ENCODE measurements around the gene INPP4B. TPM values are rescaled to one million over a fixed set of nuclear protein-coding genes. Genes with fewer than 3 reads are reported as not detected.

Gene INPP4B
- total and polyA plus RNA-seq, 7 donors: 4.2 to 27.3 (median 17.2) TPM

GRCh38 chr4:142016031-142016430, 830.1 kb downstream of the INPP4B start:
- H3K27ac ChIP-seq: no peak overlapping the region
- H3K36me3 ChIP-seq: no peaks in the 10 kb centered on the region
- H3K27me3 ChIP-seq: no peaks in the 10 kb centered on the region
- intact Hi-C loops (cut with DNase I): no loop called here
- TF ChIP-seq CTCF (IDR thresholded peaks at IDR 0.05) (no peak), POLR2A (IDR thresholded peaks at IDR 0.05) (no peak), EP300 (IDR thresholded peaks at IDR 0.05) (no peak), POLR2AphosphoS5 (IDR thresholded peaks at IDR 0.05) (no peak)
- no peaks in the 10 kb centered on the region for H3K9me3 ChIP-seq
- DNase-seq: no peak
- H3K4me1 ChIP-seq: no peaks in the 10 kb centered on the region
- no peak overlapping the region for H3K4me3 ChIP-seq

GRCh38 chr4:142009751-142010150, 836.4 kb downstream of the INPP4B start:
- WGBS, 2 donors: 85 to 88% methylated on average over 2 of the region's 2 CpGs
- no peaks in the 10 kb centered on the region for H3K27me3 ChIP-seq

GRCh38 chr4:142005519-142005918, 840.6 kb downstream of the INPP4B start:
- TF ChIP-seq POLR2AphosphoS5 (IDR thresholded peaks at IDR 0.05) (no peak), POLR2A (IDR thresholded peaks at IDR 0.05) (no peak), CTCF (IDR thresholded peaks at IDR 0.05) (no peak), EP300 (IDR thresholded peaks at IDR 0.05) (no peak)
- H3K4me3 ChIP-seq: no peak overlapping the region
- WGBS, 2 donors: 84 to 89% methylated on average over 1 of the region's 1 CpG
- H3K4me1 ChIP-seq: no peaks in the 10 kb centered on the region
- DNase-seq: no peak
- peaks cover 0 to 1% (median 0%) of the 10 kb centered on the region in 4 donors for H3K9me3 ChIP-seq
- H3K36me3 ChIP-seq: no peaks in the 10 kb centered on the region
- H3K27ac ChIP-seq: no peak overlapping the region
- no peaks in the 10 kb centered on the region for H3K27me3 ChIP-seq
- intact Hi-C loops (cut with DNase I): no loop called here

More at GRCh38 chr4:142009751-142010150, 836.4 kb downstream of the INPP4B start:
- Histone ChIP-seq H3K4me3 (no peak overlapping the region), H3K9me3 (peaks cover 0 to 1% (median 0%) of the 10 kb centered on the region in 4 donors), H3K36me3 (no peaks in the 10 kb centered on the region), H3K4me1 (no peaks in the 10 kb centered on the region), H3K27ac (no peak overlapping the region)
- no peak for DNase-seq
- no peak for TF ChIP-seq EP300 (IDR thresholded peaks at IDR 0.05)
- no peak for TF ChIP-seq CTCF (IDR thresholded peaks at IDR 0.05)
- TF ChIP-seq POLR2A (IDR thresholded peaks at IDR 0.05): no peak
- no peak for TF ChIP-seq POLR2AphosphoS5 (IDR thresholded peaks at IDR 0.05)
- intact Hi-C loops (cut with DNase I): no loop called here

GRCh38 chr4:141999446-142000143, 846.5 kb downstream of the INPP4B start:
- Histone ChIP-seq H3K4me3 (no peak overlapping the region), H3K36me3 (no peaks in the 10 kb centered on the region), H3K27ac (no peak overlapping the region), H3K4me1 (no peaks in the 10 kb centered on the region), H3K27me3 (no peaks in the 10 kb centered on the region), H3K9me3 (no peaks in the 10 kb centered on the region)
- no peak for DNase-seq
- TF ChIP-seq POLR2AphosphoS5 (IDR thresholded peaks at IDR 0.05) (no peak), EP300 (IDR thresholded peaks at IDR 0.05) (no peak), POLR2A (IDR thresholded peaks at IDR 0.05) (no peak), CTCF (IDR thresholded peaks at IDR 0.05) (no peak)
- intact Hi-C loops (cut with DNase I): no loop called here
- WGBS, 2 donors: 37 to 75% methylated on average over 5 of the region's 5 CpGs

GRCh38 chr4:141995056-141995455, 851.0 kb downstream of the INPP4B start:
- H3K9me3 ChIP-seq: no peaks in the 10 kb centered on the region
- H3K27me3 ChIP-seq: no peaks in the 10 kb centered on the region
- no peaks in the 10 kb centered on the region for H3K4me1 ChIP-seq
- 31 to 63% methylated on average over 1 of the region's 1 CpG for WGBS, 2 donors
- intact Hi-C loops (cut with DNase I): no loop called here
- TF ChIP-seq CTCF (IDR thresholded peaks at IDR 0.05): no peak
- no peak for TF ChIP-seq EP300 (IDR thresholded peaks at IDR 0.05)
- TF ChIP-seq POLR2AphosphoS5 (IDR thresholded peaks at IDR 0.05): no peak
- TF ChIP-seq POLR2A (IDR thresholded peaks at IDR 0.05): no peak
- no peaks in the 10 kb centered on the region for H3K36me3 ChIP-seq
- H3K27ac ChIP-seq: no peak overlapping the region
- DNase-seq: no peak
- H3K4me3 ChIP-seq: no peak overlapping the region
